Stimulated activated CD8-positive, alpha-beta memory T cell treated with anti-CD3 and anti-CD28 coated beads, Interleukin-12 subunit alpha, Interleukin-12 subunit beta, amount 100 ng/mL, for 1 hour (primary cell): ENCODE results near the gene TRPM3.

Source experiments
- DNase-seq: peaks from one replicate; pipeline ENCODE4 v3.0.0-alpha.2; 2020; ENCODE audit warnings: low read depth

The TRPM3 gene

GRCh38 chr9:70519912-70520724 lies 601.3 kb downstream of the TRPM3 start:
- DNase-seq, result no peak

GRCh38 chr9:70517926-70518610 lies 603.4 kb downstream of the TRPM3 start:
- DNase-seq, result no peak

DNA sequence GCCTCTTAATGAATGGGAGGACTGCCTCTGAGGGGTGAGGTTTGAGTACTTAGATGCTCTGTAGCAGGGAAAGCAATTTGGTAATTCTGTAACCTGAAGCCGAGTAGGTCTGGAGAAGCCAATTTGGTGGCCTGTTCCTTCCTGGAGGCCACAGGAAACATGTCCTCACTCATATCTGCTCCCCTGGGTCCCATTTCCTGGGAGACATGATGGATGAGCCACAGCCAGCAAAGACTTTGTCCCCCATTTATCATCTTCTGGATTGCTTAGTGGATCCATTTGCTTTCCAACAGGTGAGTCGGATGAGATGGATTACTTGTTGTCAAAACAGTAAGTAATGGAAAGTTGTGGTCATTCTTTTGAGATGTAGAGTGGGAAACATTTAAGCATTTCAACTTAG lies 607.1 kb downstream of the TRPM3 start:
- DNase-seq, result no peak

- no peak for DNase-seq
These were observed 609.6 kb downstream of the TRPM3 start for GRCh38 chr9:70511858-70512257.

GRCh38 chr9:70510157-70510770 lies 611.2 kb downstream of the TRPM3 start:
- DNase-seq, result no peak

DNA sequence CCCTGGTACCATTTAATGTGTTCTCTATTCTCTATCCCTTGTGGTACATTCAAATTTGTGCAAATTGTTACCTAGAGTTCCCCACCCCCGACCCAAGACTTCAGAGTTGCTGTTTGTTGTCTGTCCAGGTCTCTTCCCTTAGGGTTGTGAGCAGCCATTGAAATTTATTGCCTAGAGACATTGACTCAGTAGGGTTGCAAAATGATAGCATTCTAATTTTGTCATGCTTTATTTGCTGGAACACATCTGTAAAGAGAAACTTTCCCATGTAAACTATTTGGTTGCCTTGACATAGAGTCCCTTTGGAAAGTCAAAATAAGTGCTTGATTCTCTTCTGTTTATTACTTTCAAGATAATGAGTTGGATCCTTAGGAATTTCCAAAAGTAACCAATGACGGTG lies 615.3 kb downstream of the TRPM3 start:
- no peak for DNase-seq

DNA sequence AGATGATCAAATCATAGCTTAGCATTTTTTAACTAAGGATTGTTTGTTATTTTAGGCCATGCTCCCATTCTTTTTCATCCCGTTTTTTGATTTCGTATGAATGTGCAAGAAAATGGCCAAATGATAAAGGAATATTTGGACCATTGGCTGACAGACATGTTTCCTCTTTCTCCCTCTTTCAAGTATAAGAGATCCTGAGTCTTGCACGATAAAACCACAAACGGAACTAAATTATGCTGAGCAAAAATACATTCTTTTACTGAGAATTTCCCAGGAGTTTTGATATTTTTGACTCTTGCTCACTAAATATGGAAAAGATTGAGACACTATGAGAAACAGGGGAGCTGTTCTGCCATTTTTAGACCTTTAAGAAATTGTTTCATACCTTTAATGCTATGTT lies 616.6 kb downstream of the TRPM3 start:
- DNase-seq, result no peak

DNA sequence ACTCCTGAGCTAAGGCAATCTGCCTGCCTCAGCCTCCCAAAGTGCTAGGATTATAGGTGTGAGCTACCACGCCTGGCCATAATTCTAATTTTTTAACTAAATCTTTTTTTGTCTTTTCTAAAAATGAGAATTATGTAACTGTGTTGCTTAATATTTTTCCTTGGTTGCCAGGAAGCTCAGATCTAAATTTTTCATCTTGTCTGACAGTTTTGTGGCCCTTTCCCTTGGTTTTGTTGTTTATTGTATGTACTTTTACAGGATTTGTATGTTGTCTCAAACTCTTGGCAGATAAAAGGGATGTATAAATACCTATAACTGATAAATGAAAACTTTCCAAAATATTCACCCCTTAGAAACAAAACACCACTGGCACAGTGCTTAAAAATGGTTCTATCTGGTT lies 618.7 kb downstream of the TRPM3 start:
- no peak for DNase-seq

DNA sequence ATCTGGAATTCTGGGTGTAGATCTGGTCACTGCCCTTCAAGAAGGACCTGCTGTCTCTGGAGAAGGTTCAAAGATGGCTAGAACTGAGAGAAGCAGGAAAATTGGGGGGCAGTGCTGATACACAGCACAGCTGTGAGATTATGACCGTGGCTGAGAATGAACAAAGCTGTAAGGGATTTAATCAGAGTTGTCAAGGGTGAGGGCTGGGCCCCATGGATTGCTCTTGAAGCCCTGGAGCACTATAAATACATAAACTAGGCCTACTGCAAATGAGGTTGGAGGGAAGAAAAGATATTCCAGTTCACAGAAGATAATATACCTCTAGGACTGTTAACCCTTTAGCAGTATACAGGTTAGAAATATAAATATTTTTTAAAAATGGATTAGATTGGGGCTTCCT lies 620.6 kb downstream of the TRPM3 start:
- no peak for DNase-seq

DNA sequence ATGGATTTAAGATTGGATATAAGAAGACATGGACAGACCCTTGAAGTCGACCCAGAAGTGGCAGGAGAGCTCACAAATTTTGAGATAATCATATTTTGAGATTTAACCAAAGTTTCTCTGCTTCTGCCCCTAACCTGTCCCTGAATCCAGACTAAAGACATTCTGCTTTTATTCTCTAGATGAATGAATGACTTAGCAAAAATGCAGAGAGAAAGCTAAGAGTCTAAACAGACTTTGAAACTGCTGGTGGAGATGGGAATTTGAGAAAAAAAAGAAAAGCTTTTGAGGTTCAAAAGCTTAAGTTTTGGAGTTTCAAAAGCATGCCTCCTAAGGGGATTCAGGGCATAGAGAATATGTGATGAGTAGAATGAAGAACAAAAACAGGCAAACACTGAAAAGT lies 621.8 kb downstream of the TRPM3 start:
- DNase-seq, result no peak

DNA sequence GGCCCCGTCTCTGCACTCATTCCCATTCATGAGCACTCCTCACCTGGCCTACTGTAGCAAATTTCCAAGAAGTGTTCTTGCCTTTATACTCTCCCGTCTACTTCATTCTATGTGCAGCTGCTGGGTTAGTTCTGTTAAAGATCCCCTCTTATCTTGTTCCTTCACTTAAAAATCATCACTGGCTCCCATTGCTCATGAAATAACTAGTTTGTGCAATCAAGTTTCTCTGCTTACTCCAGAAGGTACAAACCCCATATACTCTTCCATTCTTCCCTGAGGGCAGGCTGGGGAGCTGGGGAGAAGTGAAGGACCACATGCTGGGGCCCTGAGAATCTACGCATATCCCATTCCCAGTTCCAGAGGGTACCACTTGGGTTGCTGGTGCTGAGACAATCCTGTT lies 622.6 kb downstream of the TRPM3 start:
- no peak for DNase-seq

DNA sequence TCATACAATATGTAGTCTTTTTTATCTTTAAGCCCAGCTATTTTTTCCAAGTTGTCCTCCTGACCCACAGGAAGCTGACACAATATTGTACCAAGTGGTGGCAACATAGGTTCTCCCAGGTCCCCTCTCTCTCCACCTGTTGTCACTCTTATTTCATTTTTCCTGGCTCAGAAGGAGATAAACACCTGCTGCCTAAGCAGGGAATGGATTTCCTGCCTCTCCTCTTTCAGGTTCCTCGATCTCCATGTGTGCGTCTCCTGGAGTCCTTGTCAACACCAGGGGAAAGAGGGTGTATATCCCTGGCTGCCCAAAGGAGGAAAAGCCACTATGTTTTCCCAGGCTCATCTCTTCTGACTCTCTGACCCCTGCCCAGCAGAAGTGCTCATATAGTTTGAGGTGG lies 625.2 kb downstream of the TRPM3 start:
- DNase-seq, result no peak

- DNase-seq, result no peak
These were observed 625.9 kb downstream of the TRPM3 start for GRCh38 chr9:70495514-70495913.

- no peak for DNase-seq
These were observed 627.2 kb downstream of the TRPM3 start for GRCh38 chr9:70494221-70494620.

DNA sequence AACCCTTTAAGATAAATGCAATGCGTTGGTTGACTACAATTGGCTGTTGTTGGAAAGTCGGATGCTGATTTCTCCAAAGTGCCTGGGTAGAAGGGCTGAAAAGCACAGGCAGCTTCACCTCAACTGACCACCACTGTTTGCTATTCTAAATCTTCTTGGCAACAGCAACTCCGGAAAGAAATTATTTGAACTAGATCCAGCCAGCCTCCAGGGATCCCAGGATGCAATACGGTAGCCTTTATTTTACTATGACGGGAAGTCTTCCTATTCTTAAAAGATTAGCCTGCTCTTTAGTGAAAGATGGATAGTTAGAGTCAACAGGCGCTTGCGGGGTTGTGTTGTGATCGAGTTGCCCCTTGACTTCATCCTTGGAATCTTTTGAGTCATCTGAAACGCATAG lies 628.4 kb downstream of the TRPM3 start:
- no peak for DNase-seq

- no peak for DNase-seq
These were observed 629.1 kb downstream of the TRPM3 start for GRCh38 chr9:70492319-70492777.

- no peak for DNase-seq
These were observed 629.7 kb downstream of the TRPM3 start for GRCh38 chr9:70491426-70492318.

DNA sequence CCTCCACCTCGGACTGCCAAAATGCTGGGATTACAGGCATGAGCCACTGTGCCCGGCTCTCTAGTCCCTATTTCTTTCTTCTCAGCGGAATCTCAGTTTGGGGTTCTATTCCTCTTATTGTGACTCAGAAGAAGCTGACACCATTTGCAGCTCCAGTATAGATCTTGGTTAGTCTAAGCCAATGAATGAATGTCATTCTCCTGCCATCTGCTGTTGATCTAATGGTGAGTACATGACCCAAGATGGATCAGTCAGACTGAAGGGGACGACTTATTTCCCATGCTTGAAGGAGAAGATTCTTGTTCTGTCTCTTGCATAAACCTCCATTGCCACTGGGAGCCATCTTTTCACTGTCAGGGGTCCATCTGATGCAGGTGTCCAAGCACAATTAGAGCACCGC lies 630.9 kb downstream of the TRPM3 start:
- DNase-seq, result no peak

- DNase-seq, result no peak
These were observed 632.7 kb downstream of the TRPM3 start for GRCh38 chr9:70488793-70489105.

GRCh38 chr9:70488098-70488792 lies 633.2 kb downstream of the TRPM3 start:
- no peak for DNase-seq

DNA sequence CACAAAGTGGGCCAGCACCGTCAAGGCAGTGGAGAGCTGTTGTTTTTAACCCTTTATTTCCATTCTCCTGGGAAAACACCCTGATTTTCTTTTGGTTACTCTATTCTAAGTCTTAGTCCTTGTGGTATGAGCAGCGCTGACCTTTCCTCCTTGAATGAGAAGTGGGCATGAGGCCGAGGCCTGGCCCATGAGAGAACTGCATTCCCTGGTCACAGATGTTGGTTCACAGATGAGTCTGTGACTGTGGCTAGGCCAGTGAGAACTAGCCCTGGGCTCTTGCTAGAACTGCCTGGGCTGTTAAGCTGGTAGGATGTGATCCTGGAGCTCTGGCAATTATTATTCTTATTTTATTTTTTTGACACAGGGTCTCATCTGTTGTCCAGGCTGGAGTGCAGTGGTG lies 635.3 kb downstream of the TRPM3 start:
- no peak for DNase-seq
